Measurements from ENCODE around the gene ALLC. TPM values are rescaled to one million over a fixed set of nuclear protein-coding genes. Genes with fewer than 3 reads are reported as not detected.

ALLC gene
- total and polyA plus RNA-seq, 9 of the 15 experiments (the other 6 are each of a cell fraction or from before 2014, with no cell fraction given) = not detected

DNA sequence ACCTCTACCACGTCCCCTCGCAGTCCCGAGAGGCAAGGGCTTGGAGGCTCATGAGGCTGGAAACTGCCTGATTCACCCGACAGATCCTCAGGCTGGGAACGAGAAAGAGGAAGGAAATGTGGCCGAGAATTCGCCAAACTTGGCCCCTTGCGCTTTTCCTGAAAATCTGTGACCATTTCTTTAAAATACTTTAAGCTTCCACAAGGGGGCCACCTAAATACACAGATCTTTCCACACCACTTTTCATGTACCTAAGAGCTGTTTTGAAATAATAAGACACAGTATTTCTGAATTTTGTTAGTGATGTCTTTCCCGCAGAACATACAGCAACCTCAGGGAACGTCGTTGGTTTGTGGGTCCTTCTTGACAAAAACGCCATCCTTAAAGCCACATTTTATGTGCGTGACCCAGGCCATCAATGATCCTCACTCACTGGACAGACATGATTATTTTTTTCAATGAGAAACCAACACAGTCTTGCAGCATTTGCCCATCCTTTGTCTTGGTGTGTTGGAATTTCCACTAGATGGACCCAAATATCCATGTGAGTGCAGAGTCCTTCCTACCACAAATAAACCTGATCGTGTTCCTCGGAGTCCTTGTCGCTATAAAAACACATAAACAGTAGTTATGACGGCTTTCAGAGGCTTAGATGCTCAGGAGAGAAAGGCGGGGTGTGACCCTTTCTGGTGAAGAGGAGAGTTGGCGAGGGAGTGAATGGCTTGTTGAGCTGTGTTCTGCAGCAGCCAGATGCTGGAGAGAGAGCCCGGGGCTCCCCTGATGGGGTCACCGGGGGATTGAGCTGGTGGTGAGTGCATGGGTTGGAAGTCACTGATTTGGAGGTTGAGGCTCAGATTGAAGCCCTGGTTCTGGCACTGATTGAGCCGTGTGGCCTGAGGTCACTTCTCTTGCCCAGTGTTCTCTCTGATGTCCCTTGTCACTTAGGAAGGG, 70.4 kb downstream of the ALLC start:
- Histone ChIP-seq H3K4me1 (replicated peaks in 1 of 2; ENCODE audit: control insufficient read depth in 2 of 2, insufficient read depth in 2 of 2, low read length in 2 of 2) (no peaks in the 10 kb centered on the region), H3K9me1 (ENCODE audit: control insufficient read depth, insufficient read depth, low read length) (no peaks in the 10 kb centered on the region), H3K9ac (ENCODE audit: insufficient read depth in 1 of 2, low read depth in 2 of 2, low read length in 2 of 2) (no peak overlapping the region), H3K27ac (ENCODE audit: extremely low read depth, low read depth, low read length) (no peak overlapping the region), H3K79me2 (ENCODE audit: control insufficient read depth, insufficient read depth, low read length) (no peaks in the 10 kb centered on the region), H2AFZ (ENCODE audit: low read depth, low read length) (no peak overlapping the region), H3K9me3 (replicated peaks; ENCODE audit: control insufficient read depth, insufficient read depth, low read depth, low read length) (no peaks in the 10 kb centered on the region), H3K27me3 (ENCODE audit: control insufficient read depth in 2 of 2, insufficient read depth in 2 of 2, low read length in 2 of 2) (peaks cover 0 to 19% of the 10 kb centered on the region in 2 experiments; a peak in 2 of 5 replicates), H4K20me1 (replicated peaks; ENCODE audit: control insufficient read depth, insufficient read depth, low read length) (no peaks in the 10 kb centered on the region), H3K4me3 (no peak overlapping the region), H3K36me3 (ENCODE audit: control insufficient read depth, insufficient read depth, low read length) (no peaks in the 10 kb centered on the region), H3K4me2 (ENCODE audit: insufficient read depth, low read length) (no peak overlapping the region)
- in situ Hi-C loops (cut with MboI) (no loop called here), intact Hi-C loops (cut with micrococcal nuclease) (loop anchor here (1.0 to 2.0 kb wide), 2 partner anchors 53 to 98 kb away; no protein-coding TSS in a partner anchor)
- ChIA-PET CTCF (ENCODE audit: low intra/inter-chr PET ratio) (interaction anchor here (0.6 to 0.7 kb wide), 2 partner anchors 760 to 796 kb away, joined by 3 read pairs; no protein-coding TSS in a partner anchor), POLR2A (interaction anchor here (0.7 kb wide), 1 partner anchor 53 kb away, joined by 3 read pairs; no protein-coding TSS in a partner anchor)
- TF ChIP-seq RAD21 (CRISPR knock-in tag; conservative IDR thresholded peaks at IDR 0.05 in 1 of 2, IDR thresholded peaks at IDR 0.05 in 1 of 2) (peak; percentile 40 to 63; a peak in 3 of 4 replicates), SMC3 (conservative IDR thresholded peaks at IDR 0.05; ENCODE audit: insufficient read depth, low read depth, low read length) (0 out of 2 replicates have a peak, but pooled peaks have one; percentile 9), ZNF507 (tag; conservative IDR thresholded peaks at IDR 0.05) (no peak), CTCF (IDR thresholded peaks at IDR 0.05 in 2 of 3, conservative IDR thresholded peaks at IDR 0.05 in 1 of 3; ENCODE audit: insufficient read depth in 2 of 3, low read depth in 1 of 3, low read length in 3 of 3) (peak; percentile 44 to 67 (median 49); a peak in 5 of 6 replicates), NRF1 (conservative IDR thresholded peaks at IDR 0.05 in 1 of 2, IDR thresholded peaks at IDR 0.05 in 1 of 2) (0 out of 4 replicates have a peak, but pooled peaks of 1 of the 2 experiments have one; percentile 24)
- TF ChIP-seq, protein P1, sequence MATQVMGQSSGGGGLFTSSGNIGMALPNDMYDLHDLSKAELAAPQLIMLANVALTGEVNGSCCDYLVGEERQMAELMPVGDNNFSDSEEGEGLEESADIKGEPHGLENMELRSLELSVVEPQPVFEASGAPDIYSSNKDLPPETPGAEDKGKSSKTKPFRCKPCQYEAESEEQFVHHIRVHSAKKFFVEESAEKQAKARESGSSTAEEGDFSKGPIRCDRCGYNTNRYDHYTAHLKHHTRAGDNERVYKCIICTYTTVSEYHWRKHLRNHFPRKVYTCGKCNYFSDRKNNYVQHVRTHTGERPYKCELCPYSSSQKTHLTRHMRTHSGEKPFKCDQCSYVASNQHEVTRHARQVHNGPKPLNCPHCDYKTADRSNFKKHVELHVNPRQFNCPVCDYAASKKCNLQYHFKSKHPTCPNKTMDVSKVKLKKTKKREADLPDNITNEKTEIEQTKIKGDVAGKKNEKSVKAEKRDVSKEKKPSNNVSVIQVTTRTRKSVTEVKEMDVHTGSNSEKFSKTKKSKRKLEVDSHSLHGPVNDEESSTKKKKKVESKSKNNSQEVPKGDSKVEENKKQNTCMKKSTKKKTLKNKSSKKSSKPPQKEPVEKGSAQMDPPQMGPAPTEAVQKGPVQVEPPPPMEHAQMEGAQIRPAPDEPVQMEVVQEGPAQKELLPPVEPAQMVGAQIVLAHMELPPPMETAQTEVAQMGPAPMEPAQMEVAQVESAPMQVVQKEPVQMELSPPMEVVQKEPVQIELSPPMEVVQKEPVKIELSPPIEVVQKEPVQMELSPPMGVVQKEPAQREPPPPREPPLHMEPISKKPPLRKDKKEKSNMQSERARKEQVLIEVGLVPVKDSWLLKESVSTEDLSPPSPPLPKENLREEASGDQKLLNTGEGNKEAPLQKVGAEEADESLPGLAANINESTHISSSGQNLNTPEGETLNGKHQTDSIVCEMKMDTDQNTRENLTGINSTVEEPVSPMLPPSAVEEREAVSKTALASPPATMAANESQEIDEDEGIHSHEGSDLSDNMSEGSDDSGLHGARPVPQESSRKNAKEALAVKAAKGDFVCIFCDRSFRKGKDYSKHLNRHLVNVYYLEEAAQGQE (IDR thresholded peaks at IDR 0.05; ENCODE audit: borderline replicate concordance) = peak; percentile 51; the same call in 1 of the 2 replicates
- TF ChIP-seq, protein P1 (CRISPR knock-in tag; IDR thresholded peaks at IDR 0.05; ENCODE audit: low read depth) = no peak
- WGBS (ENCODE audit: insufficient coverage, low coverage, missing lambda C conversion rate) = under 1% methylated on average over 20 of the region's 22 CpGs
- FAIRE-seq (peak; percentile 88), ATAC-seq (peak; percentile 74; the same call in 2 of the 3 replicates), DNase-seq (ENCODE audit: extremely low read depth in 1 of 4, low spot score in 3 of 4) (peak; percentile 42 to 49 (median 46))
- no TSS peak for BruUV-seq (replicated peaks)

Data from K562 (cell line).